ENCODE data around the gene JMJD7. TPM values are rescaled to one million over a fixed set of nuclear protein-coding genes. Genes with fewer than 3 reads are reported as not detected.

The JMJD7 gene
- total RNA-seq, 1 donor from 2014 or later = 26.2 TPM

GRCh38 chr15:41782371-41783282 lies 45.3 kb upstream of the JMJD7 start:
- TF ChIP-seq CTCF (IDR thresholded peaks at IDR 0.05; ENCODE audit: unreplicated experiment) = no peak
- Mint-ChIP-seq H3K4me3 (ENCODE audit: low read depth) (no peak overlapping the region), H3K4me1 (ENCODE audit: low read depth) (peaks cover 16% of the 10 kb centered on the region), H3K9me3 (ENCODE audit: low read depth) (no peaks in the 10 kb centered on the region), H3K36me3 (ENCODE audit: insufficient read depth) (peaks cover 5% of the 10 kb centered on the region), H3K27me3 (no peaks in the 10 kb centered on the region), H3K27ac (peak overlapping the region; percentile 17)
- DNase-seq (ENCODE audit: low spot score, unreplicated experiment) = no peak

- H3K36me3 Mint-ChIP-seq (ENCODE audit: insufficient read depth) = peaks cover 5% of the 10 kb centered on the region
- no peaks in the 10 kb centered on the region for H3K27me3 Mint-ChIP-seq
- peaks cover 17% of the 10 kb centered on the region for H3K4me1 Mint-ChIP-seq (ENCODE audit: low read depth)
- no peaks in the 10 kb centered on the region for H3K9me3 Mint-ChIP-seq (ENCODE audit: low read depth)
- DNase-seq (ENCODE audit: low spot score, unreplicated experiment) = no peak
- no peak overlapping the region for H3K27ac Mint-ChIP-seq
- no peak overlapping the region for H3K4me3 Mint-ChIP-seq (ENCODE audit: low read depth)
- no peak for TF ChIP-seq CTCF (IDR thresholded peaks at IDR 0.05; ENCODE audit: unreplicated experiment)
These were observed 44.6 kb upstream of the JMJD7 start for GRCh38 chr15:41783296-41783695.

GRCh38 chr15:41788262-41788661 lies 39.6 kb upstream of the JMJD7 start:
- H3K4me1 Mint-ChIP-seq (ENCODE audit: low read depth) = peaks cover 20% of the 10 kb centered on the region
- TF ChIP-seq CTCF (IDR thresholded peaks at IDR 0.05; ENCODE audit: unreplicated experiment) = no peak
- no peak overlapping the region for H3K4me3 Mint-ChIP-seq (ENCODE audit: low read depth)
- no peaks in the 10 kb centered on the region for H3K27me3 Mint-ChIP-seq
- peaks cover 1% of the 10 kb centered on the region for H3K36me3 Mint-ChIP-seq (ENCODE audit: insufficient read depth)
- H3K27ac Mint-ChIP-seq = no peak overlapping the region
- H3K9me3 Mint-ChIP-seq (ENCODE audit: low read depth) = no peaks in the 10 kb centered on the region
- no peak for DNase-seq (ENCODE audit: low spot score, unreplicated experiment)

- Mint-ChIP-seq H3K4me1 (ENCODE audit: low read depth) (peaks cover 19% of the 10 kb centered on the region), H3K27ac (no peak overlapping the region), H3K27me3 (no peaks in the 10 kb centered on the region), H3K9me3 (ENCODE audit: low read depth) (no peaks in the 10 kb centered on the region), H3K4me3 (ENCODE audit: low read depth) (no peak overlapping the region), H3K36me3 (ENCODE audit: insufficient read depth) (no peaks in the 10 kb centered on the region)
- no peak for TF ChIP-seq CTCF (IDR thresholded peaks at IDR 0.05; ENCODE audit: unreplicated experiment)
- DNase-seq (ENCODE audit: low spot score, unreplicated experiment) = no peak
These were observed 38.7 kb upstream of the JMJD7 start for GRCh38 chr15:41789236-41789635.

GRCh38 chr15:41789662-41790061 lies 38.2 kb upstream of the JMJD7 start:
- TF ChIP-seq CTCF (IDR thresholded peaks at IDR 0.05; ENCODE audit: unreplicated experiment) = no peak
- DNase-seq (ENCODE audit: low spot score, unreplicated experiment) = no peak
- Mint-ChIP-seq H3K9me3 (ENCODE audit: low read depth) (no peaks in the 10 kb centered on the region), H3K27me3 (no peaks in the 10 kb centered on the region), H3K4me1 (ENCODE audit: low read depth) (peaks cover 19% of the 10 kb centered on the region), H3K36me3 (ENCODE audit: insufficient read depth) (no peaks in the 10 kb centered on the region), H3K27ac (no peak overlapping the region), H3K4me3 (ENCODE audit: low read depth) (no peak overlapping the region)

All from progenitor cell of endocrine pancreas (in vitro differentiated cells).